Fibroblast of villous mesenchyme (primary cell): ENCODE data around the gene RNF149. TPM values are rescaled to one million over a fixed set of nuclear protein-coding genes. Genes with fewer than 3 reads are reported as not detected.
"Not testable (repeated sequence)": the region's sequence is repeated elsewhere in the genome, so short reads cannot be mapped to it uniquely, and the experiment has no call there.

Experiments
- DNase-seq: peaks from one replicate; pipeline ENCODE4 v3.0.0-alpha.2; 2010; ENCODE audit warnings: low read depth
- H3K4me3 ChIP-seq: 2 replicates; pipeline ENCODE4 v1.5.1; 2011; ENCODE audit warnings: low read depth, mild to moderate bottlenecking, low read length
- CTCF ChIP-seq: IDR thresholded peaks from 2 replicates; pipeline ENCODE4 v1.5.1; 2012; ENCODE audit warnings: low read depth, mild to moderate bottlenecking, low read length; ENCODE audit not compliant: insufficient read depth
- total RNA-seq: library from RNA; depleted of rRNA; stranded (reverse); fragments of >200 nt; gene quantifications from 2 replicates; pipeline ENCODE4 v1.2.3, GENCODE V29; 2012

The RNF149 gene
- total RNA-seq, 1 donor = 53.5 TPM

- H3K4me3 ChIP-seq = not testable (repeated sequence)
- DNase-seq = peak; percentile 19
- TF ChIP-seq CTCF = peak; percentile 59
Measured at GRCh38 chr2:101240694-101241093, 67.8 kb downstream of the RNF149 start.

GRCh38 chr2:101239760-101240118 lies 68.8 kb downstream of the RNF149 start:
- DNase-seq = not testable (repeated sequence)

GRCh38 chr2:101238930-101239759 lies 69.4 kb downstream of the RNF149 start:
- TF ChIP-seq CTCF = no peak
- no peak for DNase-seq
- H3K4me3 ChIP-seq = no peak overlapping the region

More at GRCh38 chr2:101239760-101240118, 68.8 kb downstream of the RNF149 start:
- not testable (repeated sequence) for H3K4me3 ChIP-seq

- DNase-seq = peak; percentile 40
- H3K4me3 ChIP-seq = not testable (repeated sequence)
Measured at GRCh38 chr2:101237944-101238343, 70.6 kb downstream of the RNF149 start.

GRCh38 chr2:101235956-101236355 lies 72.5 kb downstream of the RNF149 start:
- not testable (repeated sequence) for DNase-seq, H3K4me3 ChIP-seq

- no peak overlapping the region for H3K4me3 ChIP-seq
- DNase-seq = no peak
- no peak for TF ChIP-seq CTCF
Measured at GRCh38 chr2:101234169-101234938, 74.1 kb downstream of the RNF149 start.

GRCh38 chr2:101232770-101233169 lies 75.7 kb downstream of the RNF149 start:
- DNase-seq = no peak
- no peak for TF ChIP-seq CTCF

GRCh38 chr2:101231937-101232730 lies 76.4 kb downstream of the RNF149 start:
- TF ChIP-seq CTCF = no peak
- H3K4me3 ChIP-seq = no peak overlapping the region
- no peak for DNase-seq

More at GRCh38 chr2:101232770-101233169, 75.7 kb downstream of the RNF149 start:
- H3K4me3 ChIP-seq = no peak overlapping the region
